ENCODE measurements around the gene ZNF518B.

DNA sequence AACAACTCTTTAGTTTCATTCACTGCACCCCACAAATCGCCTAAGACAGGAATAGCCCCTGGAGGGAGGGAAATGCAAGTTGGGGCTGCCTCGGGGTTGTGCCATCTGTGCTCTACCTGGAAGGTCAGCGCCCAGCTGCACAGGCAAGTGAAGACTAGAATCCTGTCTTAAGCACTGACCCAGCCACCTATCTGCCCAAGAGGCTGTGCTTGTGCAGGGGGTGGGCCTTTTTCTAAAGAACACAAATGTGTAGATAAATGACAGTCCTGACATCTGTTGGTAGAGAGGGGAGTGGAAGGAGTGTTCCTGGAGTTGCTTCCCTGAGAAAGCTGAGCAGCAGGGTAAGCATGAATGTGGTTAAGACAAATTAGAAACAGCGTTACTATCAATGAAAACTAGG lies 15.7 kb downstream of the ZNF518B start:
- TF ChIP-seq RAD21 (CRISPR knock-in tag; IDR thresholded peaks at IDR 0.05): no peak
- TF ChIP-seq NFE2L1 (CRISPR knock-in tag; IDR thresholded peaks at IDR 0.05; ENCODE audit: borderline replicate concordance): no peak
- TF ChIP-seq DPF2 (CRISPR knock-in tag; IDR thresholded peaks at IDR 0.05; ENCODE audit: borderline replicate concordance, low read depth): no peak
- TF ChIP-seq ZNF34 (CRISPR knock-in tag; IDR thresholded peaks at IDR 0.05; ENCODE audit: borderline replicate concordance): no peak
- TF ChIP-seq HCFC1 (IDR thresholded peaks at IDR 0.05; ENCODE audit: low read depth, low read length): no peak
- no peak for TF ChIP-seq JARID2 (CRISPR knock-in tag; IDR thresholded peaks at IDR 0.05; ENCODE audit: insufficient replicate concordance)
- no peak for TF ChIP-seq TAF1 (CRISPR knock-in tag; IDR thresholded peaks at IDR 0.05)
- TF ChIP-seq, protein P1, sequence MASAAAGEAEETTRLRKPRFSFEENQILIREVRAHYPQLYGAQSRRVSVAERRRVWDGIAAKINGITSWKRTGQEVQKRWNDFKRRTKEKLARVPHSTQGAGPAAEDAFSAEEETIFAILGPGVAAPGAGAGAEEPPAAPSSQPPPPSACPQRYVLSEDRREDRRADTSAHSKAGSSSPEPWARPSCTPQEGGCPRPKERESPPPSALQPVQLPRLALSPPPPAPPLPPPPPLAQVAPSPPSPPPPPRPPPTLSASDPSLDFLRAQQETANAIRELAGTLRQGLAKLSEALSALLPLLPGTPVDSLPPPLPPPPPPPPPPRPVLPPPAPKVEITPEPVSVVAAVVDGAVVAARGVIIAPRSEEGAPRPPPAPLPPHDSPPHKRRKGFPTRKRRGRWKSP (CRISPR knock-in tag; IDR thresholded peaks at IDR 0.05): no peak
- TF ChIP-seq HDAC1 (CRISPR knock-in tag; IDR thresholded peaks at IDR 0.05): no peak
- TF ChIP-seq, protein P2, sequence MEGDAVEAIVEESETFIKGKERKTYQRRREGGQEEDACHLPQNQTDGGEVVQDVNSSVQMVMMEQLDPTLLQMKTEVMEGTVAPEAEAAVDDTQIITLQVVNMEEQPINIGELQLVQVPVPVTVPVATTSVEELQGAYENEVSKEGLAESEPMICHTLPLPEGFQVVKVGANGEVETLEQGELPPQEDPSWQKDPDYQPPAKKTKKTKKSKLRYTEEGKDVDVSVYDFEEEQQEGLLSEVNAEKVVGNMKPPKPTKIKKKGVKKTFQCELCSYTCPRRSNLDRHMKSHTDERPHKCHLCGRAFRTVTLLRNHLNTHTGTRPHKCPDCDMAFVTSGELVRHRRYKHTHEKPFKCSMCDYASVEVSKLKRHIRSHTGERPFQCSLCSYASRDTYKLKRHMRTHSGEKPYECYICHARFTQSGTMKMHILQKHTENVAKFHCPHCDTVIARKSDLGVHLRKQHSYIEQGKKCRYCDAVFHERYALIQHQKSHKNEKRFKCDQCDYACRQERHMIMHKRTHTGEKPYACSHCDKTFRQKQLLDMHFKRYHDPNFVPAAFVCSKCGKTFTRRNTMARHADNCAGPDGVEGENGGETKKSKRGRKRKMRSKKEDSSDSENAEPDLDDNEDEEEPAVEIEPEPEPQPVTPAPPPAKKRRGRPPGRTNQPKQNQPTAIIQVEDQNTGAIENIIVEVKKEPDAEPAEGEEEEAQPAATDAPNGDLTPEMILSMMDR (CRISPR knock-in tag; IDR thresholded peaks at IDR 0.05): no peak
